Muscle layer of duodenum (tissue), 2 donors: ENCODE data around the gene TESPA1.

Experiments used
- H3K27ac ChIP-seq: one replicate; pipeline ENCODE4 v1.7.0; 2013; ENCODE audit warnings: mild to moderate bottlenecking, low read length
- H3K27me3 ChIP-seq: one replicate; pipeline ENCODE4 v1.7.0; 2013; ENCODE audit warnings: low read depth, mild to moderate bottlenecking, control low read depth, low read length
- H3K36me3 ChIP-seq, 2 donors: one replicate each; pipeline ENCODE4 v1.7.0; 2013; ENCODE audit warnings: low read length in 2 of 2, control low read depth in 1 of 2, mild to moderate bottlenecking in 1 of 2; ENCODE audit not compliant: insufficient read depth in 2 of 2, control insufficient read depth in 1 of 2
- H3K4me1 ChIP-seq, 2 donors: one replicate each; pipeline ENCODE4 v1.7.0; 2013; ENCODE audit warnings: low read length in 2 of 2, mild to moderate bottlenecking in 2 of 2, control low read depth in 1 of 2, moderate library complexity in 1 of 2; ENCODE audit not compliant: insufficient read depth in 2 of 2, control insufficient read depth in 1 of 2
- H3K4me3 ChIP-seq, 2 donors: one replicate each; pipeline ENCODE4 v1.7.0; 2013; ENCODE audit warnings: low read length in 2 of 2, low read depth in 1 of 2, mild to moderate bottlenecking in 1 of 2
- H3K9me3 ChIP-seq, 2 donors: one replicate each; pipeline ENCODE4 v1.7.0; 2013; ENCODE audit warnings: low read length in 2 of 2, control low read depth in 1 of 2, mild to moderate bottlenecking in 1 of 2; ENCODE audit not compliant: control insufficient read depth in 1 of 2
- donor health status: healthy.

TESPA1 gene

GRCh38 chr12:54924972-54925707, 59.4 kb downstream of the TESPA1 start:
- Histone ChIP-seq H3K4me3 (no peak overlapping the region), H3K9me3 (peaks cover 0 to 3% of the 10 kb centered on the region in 2 donors), H3K36me3 (no peaks in the 10 kb centered on the region), H3K27me3 (no peaks in the 10 kb centered on the region), H3K4me1 (no peaks in the 10 kb centered on the region), H3K27ac (no peak overlapping the region)

- no peaks in the 10 kb centered on the region for H3K9me3 ChIP-seq
- no peaks in the 10 kb centered on the region for H3K36me3 ChIP-seq
- H3K4me1 ChIP-seq: no peaks in the 10 kb centered on the region
- no peak overlapping the region for H3K27ac ChIP-seq
- no peaks in the 10 kb centered on the region for H3K27me3 ChIP-seq
- H3K4me3 ChIP-seq: no peak overlapping the region
Measured at GRCh38 chr12:54917001-54917488, 67.5 kb downstream of the TESPA1 start.
